GM12878 (cell line): ENCODE measurements around the gene PFKFB3. TPM values are rescaled to one million over a fixed set of nuclear protein-coding genes. Genes with fewer than 3 reads are reported as not detected.

Experiments
- ATAC-seq: fragments of 200-7000 bp; cut with Tn5 transposase; 3 replicates; pipeline ENCODE4 v1.9.1; 2020; ENCODE audit warnings: mild to moderate bottlenecking, moderate library complexity
- BruUV-seq: library from RNA; stranded (reverse); fragments of 400-500 nt; replicated peaks from 2 replicates; lab custom pipeline; 2021; lab: Mats Ljungman, UMichigan
- CTCF ChIA-PET: fragments of 300-600 bp; sonication (Branson Sonifier 250); formaldehyde crosslinking; extraction: SDS; loops from one replicate; lab custom pipeline; 2021; ENCODE audit warnings: inconsistent platforms; lab: Yijun Ruan, JAX
- POLR2A ChIA-PET: fragments of 350-600 bp; formaldehyde crosslinking; extraction: SDS; loops from one replicate; lab custom pipeline; 2021; ENCODE audit warnings: inconsistent platforms; lab: Charles Lee
- RAD21 ChIA-PET: fragments of 300-600 bp; sonication (Branson Sonifier 250); formaldehyde crosslinking; loops from one replicate; lab custom pipeline; 2023; ENCODE audit warnings: antibody characterized with exemption; ENCODE audit not compliant: unreplicated experiment; lab: Charles Lee
- SMC1A ChIA-PET: fragments of 300-600 bp; sonication (Branson Sonifier 250); formaldehyde crosslinking; loops from one replicate; lab custom pipeline; 2023; ENCODE audit not compliant: unreplicated experiment, uncharacterized antibody; lab: Charles Lee
- DNase-seq: peaks from one replicate; pipeline ENCODE4 v3.0.0-alpha.2; 2011; ENCODE audit warnings: low read depth, low spot score
- FAIRE-seq: peaks from 3 replicates; lab custom pipeline; 2011; peaks lifted over from hg19 to GRCh38; lab: Jason Lieb, UNC
- H2AFZ ChIP-seq: 2 replicates; pipeline ENCODE4 v1.6.0; 2011; ENCODE audit warnings: low read depth, low read length, control low read depth; ENCODE audit not compliant: control insufficient read depth
- H3K27ac ChIP-seq: 2 replicates; pipeline ENCODE4 v1.5.1; 2011; ENCODE audit warnings: control low read depth; ENCODE audit not compliant: control insufficient read depth, insufficient read depth
- H3K27me3 ChIP-seq, 2 experiments: replicated peaks in 1 of 2; 2 replicates each; pipeline versions ENCODE4 v1.6.0 to v1.6.1; 2011; ENCODE audit warnings: low read length in 1 of 2; ENCODE audit not compliant: control insufficient read depth in 2 of 2, insufficient read depth in 2 of 2
- H3K36me3 ChIP-seq, 2 experiments: 2 replicates each; pipeline ENCODE4 v1.5.1; 2011; ENCODE audit warnings: low read length in 1 of 2; ENCODE audit not compliant: control insufficient read depth in 2 of 2, insufficient read depth in 2 of 2
- H3K4me1 ChIP-seq: 2 replicates; pipeline ENCODE4 v1.6.1; 2011; ENCODE audit warnings: mild to moderate bottlenecking, low read length, moderate library complexity, mixed read lengths; ENCODE audit not compliant: control insufficient read depth, insufficient read depth
- H3K4me2 ChIP-seq: 2 replicates; pipeline ENCODE4 v1.6.0; 2011; ENCODE audit warnings: control low read depth; ENCODE audit not compliant: control insufficient read depth, insufficient read depth
- H3K4me3 ChIP-seq: fragments of 200-600 bp; sonication (generic); 2 replicates; pipeline ENCODE4 v1.5.1; 2016
- H3K79me2 ChIP-seq: 2 replicates; pipeline ENCODE4 v1.6.0; 2011; ENCODE audit warnings: low read length; ENCODE audit not compliant: control insufficient read depth, insufficient read depth
- H3K9ac ChIP-seq: 2 replicates; pipeline ENCODE4 v1.8.0; 2011; ENCODE audit warnings: low read length, control low read depth, mixed read lengths; ENCODE audit not compliant: control insufficient read depth, insufficient read depth
- H3K9me3 ChIP-seq: replicated peaks from 3 replicates; pipeline ENCODE4 v1.5.1; 2011; ENCODE audit warnings: mild to moderate bottlenecking, low read length; ENCODE audit not compliant: control insufficient read depth, insufficient read depth
- H4K20me1 ChIP-seq: 2 replicates; pipeline ENCODE4 v1.6.0; 2011; ENCODE audit not compliant: control insufficient read depth, insufficient read depth
- BRCA1 ChIP-seq: IDR thresholded peaks from 2 replicates; pipeline ENCODE4 v1.6.1; 2011; ENCODE audit warnings: low read depth, low read length, improper control_type of control experiment
- CHD2 ChIP-seq: IDR thresholded peaks from 2 replicates; pipeline ENCODE4 v1.6.1; 2011; ENCODE audit warnings: low read depth, low read length, improper control_type of control experiment, borderline replicate concordance
- EGR1 ChIP-seq, 2 experiments: IDR thresholded peaks; 1 replicate in 1 of 2; 2 replicates in 1 of 2; pipeline ENCODE4 v1.6.1; 2011 to 2012; ENCODE audit warnings: low read depth in 2 of 2, low read length in 2 of 2, borderline replicate concordance in 1 of 2, mild to moderate bottlenecking in 1 of 2, moderate library complexity in 1 of 2
- POLR2AphosphoS5 ChIP-seq: IDR thresholded peaks from 2 replicates; pipeline ENCODE4 v1.6.1; 2011; ENCODE audit warnings: mild to moderate bottlenecking, low read length, inconsistent platforms
- SIN3A ChIP-seq: IDR thresholded peaks from 2 replicates; pipeline ENCODE4 v1.6.1; 2012; ENCODE audit warnings: low read depth, low read length, improper control_type of control experiment
- SUZ12 ChIP-seq: fragments of 200-600 bp; sonication (generic); IDR thresholded peaks from one replicate; pipeline ENCODE4 v1.6.1; 2018; ENCODE audit warnings: antibody characterized with exemption, mild to moderate bottlenecking; ENCODE audit not compliant: unreplicated experiment
- ZNF274 ChIP-seq: IDR thresholded peaks from one replicate; pipeline ENCODE4 v1.8.0; 2011; ENCODE audit not compliant: insufficient read length, insufficient read depth
- WGBS: methylation state at CpG from one replicate; pipeline ENCODE4 v1.1.6; 2016; ENCODE audit warnings: low lambda C conversion rate; ENCODE audit not compliant: insufficient replicate concordance, insufficient coverage; ENCODE audit errors: missing lambda C conversion rate; 5-methylcytosine and 5-hydroxymethylcytosine counted together
- in situ Hi-C: fragments of 300-500 bp; cut with MboI; formaldehyde crosslinking; loops from 9 replicates; pipeline ENCODE4 v1.14.3; 2018; ENCODE audit warnings: mixed read lengths
- intact Hi-C: fragments of 100-400 bp; cut with micrococcal nuclease; formaldehyde crosslinking; loops from one replicate; pipeline ENCODE4 v1.14.2; 2022; ENCODE audit not compliant: unreplicated experiment
- polyA plus RNA-seq, 11 experiments: library from polyadenylated mRNA; depleted of rRNA in 4 of 11; unstranded in 6 of 11; stranded (reverse) in 5 of 11; fragments of >200 nt; fragmentation: Nextera tagmentation in 4 of 11; fragmentation: Illumina TruSeq in 1 of 11; extraction: Ambion mirVana in 4 of 11; extraction: Trizol in 1 of 11; gene quantifications; 1 replicate in 1 of 11; 2 replicates in 10 of 11; pipeline versions ENCODE4 v1.2.1 to v1.2.3, GENCODE V29; 2011 to 2016; ENCODE audit warnings: inconsistent platforms in 2 of 11, missing spikeins in 2 of 11, low read depth in 1 of 11
- total RNA-seq, 4 experiments: library from RNA; depleted of rRNA in 3 of 4; stranded (reverse); fragments of >200 nt in 3 of 4; fragmentation: Illumina TruSeq in 1 of 4; extraction: Trizol in 1 of 4; gene quantifications; 2 replicates each; pipeline versions ENCODE4 v1.2.1 to v1.2.3, GENCODE V29; 2013 to 2021
- TF ChIP-seq, protein P1 (sequence below): fragments of 450-650 bp; IDR thresholded peaks from 2 replicates; pipeline ENCODE4 v1.6.1; 2016; ENCODE audit warnings: mild to moderate bottlenecking, moderate library complexity, borderline replicate concordance

PFKFB3 gene
- total and polyA plus RNA-seq, 10 of the 15 experiments (the other 5 are each of a cell fraction or from before 2014, with no cell fraction given): 1.6 to 46.7 (median 13.7) TPM

GRCh38 chr10:6224781-6225180, 22.0 kb downstream of the PFKFB3 start (continued):
- TF ChIP-seq, protein P1, sequence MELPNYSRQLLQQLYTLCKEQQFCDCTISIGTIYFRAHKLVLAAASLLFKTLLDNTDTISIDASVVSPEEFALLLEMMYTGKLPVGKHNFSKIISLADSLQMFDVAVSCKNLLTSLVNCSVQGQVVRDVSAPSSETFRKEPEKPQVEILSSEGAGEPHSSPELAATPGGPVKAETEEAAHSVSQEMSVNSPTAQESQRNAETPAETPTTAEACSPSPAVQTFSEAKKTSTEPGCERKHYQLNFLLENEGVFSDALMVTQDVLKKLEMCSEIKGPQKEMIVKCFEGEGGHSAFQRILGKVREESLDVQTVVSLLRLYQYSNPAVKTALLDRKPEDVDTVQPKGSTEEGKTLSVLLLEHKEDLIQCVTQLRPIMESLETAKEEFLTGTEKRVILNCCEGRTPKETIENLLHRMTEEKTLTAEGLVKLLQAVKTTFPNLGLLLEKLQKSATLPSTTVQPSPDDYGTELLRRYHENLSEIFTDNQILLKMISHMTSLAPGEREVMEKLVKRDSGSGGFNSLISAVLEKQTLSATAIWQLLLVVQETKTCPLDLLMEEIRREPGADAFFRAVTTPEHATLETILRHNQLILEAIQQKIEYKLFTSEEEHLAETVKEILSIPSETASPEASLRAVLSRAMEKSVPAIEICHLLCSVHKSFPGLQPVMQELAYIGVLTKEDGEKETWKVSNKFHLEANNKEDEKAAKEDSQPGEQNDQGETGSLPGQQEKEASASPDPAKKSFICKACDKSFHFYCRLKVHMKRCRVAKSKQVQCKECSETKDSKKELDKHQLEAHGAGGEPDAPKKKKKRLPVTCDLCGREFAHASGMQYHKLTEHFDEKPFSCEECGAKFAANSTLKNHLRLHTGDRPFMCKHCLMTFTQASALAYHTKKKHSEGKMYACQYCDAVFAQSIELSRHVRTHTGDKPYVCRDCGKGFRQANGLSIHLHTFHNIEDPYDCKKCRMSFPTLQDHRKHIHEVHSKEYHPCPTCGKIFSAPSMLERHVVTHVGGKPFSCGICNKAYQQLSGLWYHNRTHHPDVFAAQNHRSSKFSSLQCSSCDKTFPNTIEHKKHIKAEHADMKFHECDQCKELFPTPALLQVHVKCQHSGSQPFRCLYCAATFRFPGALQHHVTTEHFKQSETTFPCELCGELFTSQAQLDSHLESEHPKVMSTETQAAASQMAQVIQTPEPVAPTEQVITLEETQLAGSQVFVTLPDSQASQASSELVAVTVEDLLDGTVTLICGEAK: no peak
- TF ChIP-seq POLR2AphosphoS5 (no peak), SUZ12 (no peak), CHD2 (no peak), SIN3A (no peak), BRCA1 (no peak), EGR1 (IDR thresholded peaks at IDR 0.05; ENCODE audit: borderline replicate concordance in 1 of 2, low read depth in 2 of 2, low read length in 2 of 2) (no peak)

DNA sequence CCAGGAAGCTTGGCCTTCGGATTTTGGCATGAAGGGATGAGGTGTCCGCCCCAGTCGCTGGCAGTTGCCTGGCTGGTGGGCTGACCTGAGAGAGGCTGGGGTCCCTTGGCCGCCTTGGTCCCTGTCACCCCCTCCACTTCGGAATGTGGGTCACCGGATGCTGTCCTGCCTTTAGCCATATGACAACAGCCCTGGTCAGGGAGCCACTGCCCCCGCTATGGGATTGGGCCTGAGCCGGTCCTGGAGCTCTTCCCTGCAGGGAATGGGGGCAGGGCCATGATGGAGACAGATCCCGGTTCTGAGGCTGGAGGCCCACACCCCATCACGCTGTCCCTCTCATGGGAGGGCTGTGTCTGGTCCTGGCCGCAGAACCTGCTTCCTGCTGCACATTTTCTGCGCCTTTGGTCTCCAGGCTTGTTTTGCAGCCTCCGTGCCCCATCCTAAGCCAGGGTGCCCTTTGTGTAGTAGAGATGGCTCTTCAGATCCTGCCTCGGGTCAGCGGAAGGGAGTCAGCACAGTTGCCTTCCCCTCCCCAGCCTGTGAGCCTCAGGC, 22.6 kb downstream of the PFKFB3 start:
- in situ Hi-C loops: no loop called here
- H3K4me2 ChIP-seq: no peak overlapping the region
- no peak for ATAC-seq
- ChIA-PET SMC1A (no interaction called here), RAD21 (no interaction called here), CTCF (no interaction called here), POLR2A (no interaction called here)
- H4K20me1 ChIP-seq: no peaks in the 10 kb centered on the region; the same call in 1 of the 2 replicates
- BruUV-seq: no TSS peak
- H3K9ac ChIP-seq: no peak overlapping the region
- no peak overlapping the region for H3K4me3 ChIP-seq
- no peaks in the 10 kb centered on the region for H3K79me2 ChIP-seq
- H3K27ac ChIP-seq: no peak overlapping the region
- H3K9me3 ChIP-seq: no peaks in the 10 kb centered on the region
- no peak for FAIRE-seq
- 87% methylated on average over 15 of the region's 15 CpGs for WGBS
- no peaks in the 10 kb centered on the region for H3K4me1 ChIP-seq
- intact Hi-C loops: no loop called here
- no peak overlapping the region for H2AFZ ChIP-seq
- H3K36me3 ChIP-seq: peaks cover 27 to 41% of the 10 kb centered on the region in 2 experiments
- TF ChIP-seq POLR2AphosphoS5: peak; percentile 48; the same call in 1 of the 2 replicates
- no peak for TF ChIP-seq ZNF274
- no peaks in the 10 kb centered on the region for H3K27me3 ChIP-seq
- DNase-seq: no peak
